HG03097 (cell line): Measurements from ENCODE around the gene PRDM13.

Experiments used
- ATAC-seq: cut with Tn5 transposase; IDR thresholded peaks from one replicate; pipeline ENCODE4 v1.9.1; 2021; ENCODE audit not compliant: unreplicated experiment, low FRiP score

The PRDM13 gene

DNA sequence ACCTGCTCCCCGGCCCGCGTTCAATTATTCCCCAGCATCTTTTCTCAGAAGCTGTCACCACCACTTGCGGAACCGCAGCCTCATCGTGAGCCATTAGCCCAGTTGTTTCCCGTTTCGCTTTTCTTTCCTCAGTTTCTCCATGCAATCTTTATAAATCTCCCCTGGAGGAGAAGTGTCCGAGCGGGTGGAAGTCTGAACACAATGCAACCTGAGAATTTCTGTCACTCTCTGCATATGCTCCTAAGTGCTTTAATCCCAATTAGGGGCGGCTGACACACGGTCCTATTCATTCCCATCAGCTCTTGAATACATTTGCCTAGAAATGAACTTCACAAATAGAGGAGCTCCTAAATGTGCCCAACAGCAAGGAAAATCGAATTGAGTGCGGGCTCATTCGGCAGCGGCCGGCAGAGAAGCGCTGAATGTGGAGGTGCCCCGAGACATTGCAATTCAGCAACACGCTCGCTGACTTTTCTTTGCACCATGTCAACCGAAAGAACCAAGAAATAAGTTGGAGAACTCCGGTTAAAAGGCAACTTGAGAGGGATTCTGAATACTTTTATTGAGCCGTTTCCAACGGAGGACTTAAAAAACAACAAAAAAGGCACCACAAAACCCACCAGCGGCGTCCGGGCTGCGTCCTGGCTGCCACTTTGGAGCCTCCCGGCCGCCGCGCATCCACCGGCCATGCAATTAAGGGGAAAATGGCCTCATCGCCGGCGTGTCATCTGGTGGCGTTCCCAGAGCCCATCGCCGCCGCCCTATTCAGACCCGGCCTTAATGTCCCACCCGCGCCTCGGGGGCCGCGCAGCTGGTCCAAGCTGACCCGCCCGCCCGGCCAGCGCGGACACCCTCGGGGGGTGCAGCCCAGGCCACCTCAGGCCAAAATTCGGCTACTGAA, 3.9 kb upstream of the PRDM13 start:
- ATAC-seq: no peak

DNA sequence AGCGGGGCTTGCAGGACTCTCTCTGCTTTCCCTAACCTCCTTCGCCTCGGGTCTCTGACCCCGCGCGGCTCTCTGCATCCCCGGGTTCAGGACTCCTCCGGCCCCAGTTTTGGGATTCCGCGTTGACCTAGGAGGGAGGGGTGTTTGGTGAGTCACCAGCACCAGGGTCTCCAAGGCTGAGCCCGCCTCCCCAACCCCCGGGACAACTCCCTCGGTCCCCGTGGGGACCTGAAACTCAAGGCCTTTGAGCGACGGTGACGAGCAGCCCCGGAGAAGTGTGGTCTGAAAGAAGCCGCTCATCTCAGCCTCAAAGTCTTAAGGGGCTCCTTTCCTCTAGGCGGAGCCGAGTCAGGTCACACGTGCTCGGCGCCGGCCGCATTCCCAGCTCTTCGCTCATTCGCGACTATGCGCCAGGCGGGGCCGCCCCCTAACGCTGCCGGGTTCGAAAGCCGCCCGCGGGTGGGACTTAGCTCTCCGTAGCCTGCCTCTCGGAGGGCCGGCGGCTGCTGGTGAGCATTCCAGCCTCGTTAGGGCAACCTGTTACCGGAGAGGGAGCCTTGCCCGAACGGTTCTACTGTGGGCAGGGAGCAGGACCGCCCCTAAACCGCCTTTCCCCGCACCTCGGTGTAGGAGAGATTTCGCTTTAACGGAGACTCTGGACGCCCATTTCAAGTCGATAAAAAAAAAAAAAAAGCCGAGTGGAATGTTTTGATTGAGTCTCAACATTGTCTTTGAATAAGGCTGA, 3.0 kb upstream of the PRDM13 start:
- ATAC-seq: peak; percentile 36

DNA sequence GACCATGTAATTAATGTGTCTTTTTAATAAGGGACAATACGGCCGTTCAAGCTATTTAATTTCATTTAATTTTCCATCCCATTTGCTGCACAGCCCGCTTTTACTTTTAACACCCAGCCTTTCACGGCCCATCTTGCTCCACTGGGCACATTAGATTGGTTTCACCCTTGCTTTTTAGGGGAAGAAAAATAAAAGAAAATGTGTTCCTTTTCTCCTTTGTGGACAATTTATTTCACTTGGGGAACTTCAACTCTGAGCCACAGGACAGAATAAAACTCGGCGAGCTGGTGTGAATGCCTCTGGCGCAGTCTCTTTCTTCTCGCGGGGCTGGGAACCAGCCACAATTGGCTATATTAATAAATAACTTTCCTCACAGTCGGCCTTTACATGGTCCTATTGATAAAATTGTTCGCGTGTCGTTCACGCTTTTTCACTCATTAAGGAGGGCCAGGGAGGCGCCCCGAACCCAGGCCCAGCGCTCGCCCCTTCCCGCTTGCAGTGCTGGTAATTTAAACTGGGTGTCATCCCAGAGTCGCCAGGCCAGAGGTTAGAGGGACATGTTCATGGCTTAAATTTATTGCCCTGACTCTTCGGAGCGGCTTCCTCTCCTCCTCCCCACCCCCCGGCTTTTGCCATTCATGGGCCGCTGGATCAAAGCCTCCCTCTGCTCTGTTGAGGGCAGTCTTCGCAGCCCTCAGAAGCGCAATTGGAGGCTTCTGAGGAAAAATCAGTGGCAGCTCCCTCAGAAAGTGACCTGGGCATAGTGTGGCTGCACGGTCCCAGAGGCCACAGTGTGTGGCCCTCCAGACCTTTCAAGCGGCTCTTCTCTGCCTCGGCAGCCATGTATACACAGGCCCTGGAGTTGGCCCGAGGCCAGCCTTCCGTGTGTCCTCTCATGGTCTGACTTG, 2.2 kb upstream of the PRDM13 start:
- no peak for ATAC-seq

DNA sequence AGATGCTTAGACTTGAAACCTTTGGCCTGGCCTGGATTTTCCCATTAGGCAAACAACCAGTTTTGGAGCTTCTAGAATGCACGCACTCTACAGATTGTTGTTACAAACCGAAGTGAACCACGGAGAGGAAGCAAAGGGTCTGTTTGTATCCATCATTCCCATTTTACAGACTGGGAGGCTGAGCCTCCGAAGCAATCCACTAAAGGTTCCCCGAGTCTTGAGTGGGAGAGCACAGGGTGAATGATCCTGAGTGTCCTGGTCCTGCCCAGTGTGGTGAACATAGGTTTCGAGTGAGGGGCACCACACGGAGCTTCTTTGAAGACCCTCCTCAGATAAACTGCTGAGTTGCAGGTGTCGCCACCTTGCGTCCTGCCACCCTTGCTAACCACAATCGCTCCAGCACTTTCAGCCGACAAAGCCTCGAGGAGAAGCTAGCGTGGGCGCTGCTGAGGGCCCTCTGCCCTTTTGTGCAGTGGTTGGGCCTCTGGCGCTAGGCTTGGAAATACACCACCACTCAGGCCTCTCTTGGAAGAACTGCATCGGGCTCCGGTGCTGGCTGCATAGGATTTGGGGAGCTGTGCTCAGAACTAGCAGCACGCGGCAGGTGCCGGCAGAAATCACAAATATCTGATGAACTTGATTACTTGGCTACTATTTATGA, 1.4 kb upstream of the PRDM13 start:
- no peak for ATAC-seq

DNA sequence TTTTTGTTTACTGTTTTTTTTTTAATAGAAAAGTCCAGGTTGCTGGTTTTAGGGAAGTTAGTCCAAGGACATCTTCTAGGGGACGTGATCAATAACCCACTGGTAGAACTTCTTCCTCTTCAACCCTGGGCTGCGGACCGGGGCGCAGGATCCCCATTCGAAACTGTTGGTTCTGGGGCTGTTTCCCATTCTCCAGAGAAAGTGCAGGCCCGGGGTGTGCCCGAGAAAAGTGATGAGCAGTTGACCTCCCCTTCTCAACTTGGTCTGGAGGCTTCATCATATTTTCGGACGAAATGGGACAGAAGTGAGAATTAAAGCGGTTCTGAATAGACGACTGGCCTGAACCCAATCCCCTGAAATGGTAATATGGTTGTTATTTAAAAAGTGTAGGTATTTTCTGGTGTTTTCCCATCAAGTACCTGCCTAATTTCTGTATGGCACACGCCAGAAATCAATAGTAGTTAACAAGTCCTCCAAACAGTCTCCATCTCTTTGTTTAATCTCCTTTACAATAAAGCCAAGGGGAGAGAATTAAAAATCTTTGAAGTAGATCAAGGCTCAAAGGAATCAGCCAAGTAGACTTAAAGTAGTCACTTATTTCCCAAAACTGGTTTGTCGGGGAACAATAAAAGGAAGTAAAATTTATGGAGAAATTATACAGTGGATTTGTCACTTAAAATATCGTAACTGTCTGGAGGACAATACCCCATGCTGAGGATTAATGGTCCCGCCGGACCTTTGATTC, 550 bp upstream of the PRDM13 start:
- ATAC-seq: no peak

DNA sequence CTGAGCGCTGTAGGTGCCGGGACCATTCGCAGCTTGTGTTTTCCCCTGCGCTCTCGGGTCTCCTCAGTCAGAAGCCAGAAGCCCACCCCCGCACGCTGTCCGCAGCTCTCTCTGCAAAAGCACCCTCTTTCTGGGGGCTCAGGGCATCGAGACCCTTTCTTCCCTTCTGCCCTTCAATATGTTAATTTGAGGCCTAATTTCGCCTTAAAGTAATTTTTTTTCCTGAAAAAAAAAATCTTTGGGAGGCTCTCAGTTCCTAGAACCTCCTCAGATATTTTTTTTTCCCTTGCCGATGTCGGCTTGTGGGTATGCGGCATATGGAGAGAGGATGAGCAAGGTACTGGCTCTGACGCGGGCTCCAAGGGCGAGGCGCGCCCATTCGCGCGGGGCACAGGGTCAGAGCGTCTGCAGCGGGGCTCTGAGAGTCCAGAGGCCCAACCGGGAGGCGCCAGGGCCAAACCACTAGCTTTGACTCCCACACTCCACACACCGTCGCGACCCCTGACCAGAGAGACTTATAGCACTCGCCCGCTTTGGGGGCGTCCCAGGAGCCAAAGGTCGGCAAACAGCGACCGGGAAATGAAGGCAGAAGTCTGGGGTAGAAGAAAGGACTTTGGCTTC, 893 bp downstream of the PRDM13 start:
- no peak for ATAC-seq

DNA sequence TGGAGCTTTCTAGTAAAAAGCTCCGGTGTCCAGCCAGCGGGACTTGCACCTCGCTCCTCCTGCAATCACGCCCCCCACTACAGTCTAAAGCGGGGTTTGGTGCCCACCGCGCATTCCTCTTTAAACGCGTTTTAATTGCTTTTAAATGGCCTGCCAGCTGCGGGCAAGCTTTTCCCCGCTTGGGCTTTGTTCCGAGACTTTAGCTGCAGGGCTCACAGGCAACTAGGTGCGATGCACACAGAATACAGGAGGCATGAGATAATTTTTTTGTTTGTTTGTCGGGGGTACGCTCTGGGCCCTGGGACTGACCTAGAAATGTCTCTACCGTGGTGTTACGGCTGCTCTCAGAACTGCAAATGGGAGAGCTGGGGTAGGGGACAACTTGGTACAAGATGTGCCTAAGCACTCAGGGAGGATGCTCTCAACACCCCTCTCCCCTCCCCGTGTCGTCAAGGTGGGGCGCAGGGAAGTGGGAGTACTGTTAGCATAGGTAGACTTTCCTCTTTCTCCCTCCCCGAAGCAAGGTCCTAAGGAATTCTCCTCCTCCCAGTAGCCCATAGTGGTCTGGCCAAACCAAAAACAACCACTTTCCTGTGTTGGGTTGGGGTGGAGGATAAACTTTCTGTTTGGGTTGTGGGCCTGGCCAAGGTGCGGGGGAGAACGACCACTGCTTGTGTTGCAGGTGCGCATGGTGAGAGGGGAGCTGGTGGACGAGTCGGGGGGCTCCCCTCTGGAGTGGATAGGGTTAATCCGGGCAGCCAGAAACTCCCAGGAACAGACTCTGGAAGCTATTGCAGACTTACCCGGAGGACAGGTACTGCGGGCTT, 1.6 kb downstream of the PRDM13 start:
- no peak for ATAC-seq

DNA sequence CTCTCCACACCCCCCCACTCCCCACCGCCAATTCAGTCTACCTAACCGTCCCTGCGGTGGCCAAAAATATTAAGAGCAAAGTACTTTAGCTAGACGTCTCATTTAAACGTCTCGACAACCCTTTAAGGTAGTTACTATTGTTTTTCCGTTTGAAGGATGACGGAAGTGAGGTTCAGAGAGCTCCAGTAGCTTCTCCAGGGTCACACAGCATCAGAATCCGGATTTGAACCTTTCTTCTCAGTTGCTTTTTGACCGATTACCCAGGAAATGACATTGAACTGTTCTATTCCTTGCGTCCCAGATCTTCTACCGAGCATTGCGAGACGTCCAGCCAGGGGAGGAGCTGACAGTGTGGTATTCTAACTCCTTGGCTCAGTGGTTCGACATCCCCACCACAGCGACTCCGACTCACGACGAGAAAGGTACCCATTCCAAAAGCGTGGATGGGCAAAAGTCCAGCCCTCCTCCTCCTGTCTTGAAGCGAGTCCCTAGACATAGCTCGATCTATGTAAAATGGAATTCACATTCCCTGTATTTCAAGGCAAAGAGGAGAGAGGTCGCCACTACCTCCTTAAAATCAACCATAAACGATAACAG, 2.4 kb downstream of the PRDM13 start:
- ATAC-seq: no peak

DNA sequence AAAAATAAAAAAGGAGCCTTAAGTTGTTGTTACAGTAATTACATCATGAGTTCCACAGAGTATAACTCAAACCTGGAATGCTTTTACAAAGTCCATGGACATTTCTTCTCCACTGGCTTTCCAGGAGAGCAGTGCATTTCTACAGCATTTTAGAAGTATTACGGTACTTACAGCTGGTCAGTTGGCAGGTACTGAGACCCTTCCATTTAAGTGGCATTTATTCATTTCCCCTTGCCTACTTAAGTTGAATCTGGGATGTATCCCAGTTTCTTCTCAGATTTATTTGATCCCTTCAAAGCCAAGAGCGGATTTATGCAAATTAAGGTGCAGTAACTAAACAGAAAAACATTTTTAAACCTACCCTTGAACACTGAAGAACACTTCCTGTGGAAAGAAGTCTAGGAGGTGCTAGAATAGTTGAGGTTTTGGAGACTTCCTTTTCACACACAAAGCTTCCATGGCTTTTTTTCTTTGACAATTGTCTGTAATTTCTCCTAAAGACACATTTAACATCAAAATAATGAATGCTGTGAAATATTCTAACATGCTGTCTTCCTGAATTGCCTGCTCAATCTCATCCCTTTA, 3.4 kb downstream of the PRDM13 start:
- no peak for ATAC-seq

DNA sequence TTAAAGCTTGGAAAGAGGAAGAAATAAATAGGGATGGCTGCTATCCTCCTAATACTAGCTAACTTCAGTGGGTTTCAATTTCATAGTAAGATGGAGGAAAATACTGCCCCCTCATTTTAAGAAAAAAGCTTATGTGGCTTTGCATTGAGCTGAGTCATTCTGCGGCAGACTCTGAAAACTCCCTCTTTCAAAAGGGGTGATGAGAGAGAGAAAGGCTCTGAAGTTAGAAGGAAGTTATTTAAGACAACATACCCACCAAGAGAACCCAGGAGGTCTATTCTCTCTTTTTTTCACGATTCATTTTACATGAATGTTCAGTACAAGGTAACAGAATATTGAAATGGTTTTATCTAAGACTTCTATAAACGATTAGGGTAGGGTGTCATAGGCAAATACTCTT, 4.5 kb downstream of the PRDM13 start:
- peak; percentile 45 for ATAC-seq

DNA sequence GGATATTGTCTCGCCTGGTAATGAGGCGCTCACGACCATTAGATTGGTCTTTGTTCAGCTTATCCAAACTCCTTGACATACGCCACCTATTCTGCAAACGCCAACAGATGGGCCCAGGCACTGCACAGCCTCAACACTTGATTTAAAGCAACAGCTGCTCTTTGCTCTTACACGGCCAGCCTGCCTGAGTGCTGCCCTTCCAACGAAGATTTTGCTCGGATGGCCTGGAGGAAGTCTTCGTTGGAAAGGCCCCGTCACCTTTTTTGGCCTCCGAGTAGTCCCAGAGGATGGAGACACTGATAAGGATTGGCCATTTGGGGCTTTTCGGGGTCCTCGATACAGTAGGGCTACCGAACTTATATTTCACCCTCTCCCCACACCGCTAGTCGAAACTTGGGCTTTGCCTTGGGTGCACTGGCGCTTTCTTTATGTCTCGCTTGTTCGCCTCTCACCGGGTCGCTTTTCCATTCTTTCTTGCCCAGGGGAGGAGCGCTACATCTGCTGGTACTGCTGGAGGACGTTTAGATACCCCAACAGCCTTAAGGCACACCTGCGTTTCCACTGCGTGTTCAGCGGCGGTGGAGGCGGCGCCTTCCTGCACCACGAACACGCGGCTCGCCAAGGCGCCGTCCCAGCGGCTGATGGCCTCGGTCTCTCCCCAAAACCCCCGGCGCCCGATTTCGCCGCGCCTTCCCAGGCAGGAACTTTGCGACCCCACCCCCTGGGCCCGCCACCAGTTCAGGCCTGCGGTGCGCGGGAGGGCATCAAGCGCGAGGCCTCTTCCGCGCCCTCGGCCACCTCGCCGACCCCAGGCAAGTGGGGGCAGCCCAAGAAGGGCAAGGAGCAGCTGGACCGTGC, 6.1 kb downstream of the PRDM13 start:
- ATAC-seq: no peak

DNA sequence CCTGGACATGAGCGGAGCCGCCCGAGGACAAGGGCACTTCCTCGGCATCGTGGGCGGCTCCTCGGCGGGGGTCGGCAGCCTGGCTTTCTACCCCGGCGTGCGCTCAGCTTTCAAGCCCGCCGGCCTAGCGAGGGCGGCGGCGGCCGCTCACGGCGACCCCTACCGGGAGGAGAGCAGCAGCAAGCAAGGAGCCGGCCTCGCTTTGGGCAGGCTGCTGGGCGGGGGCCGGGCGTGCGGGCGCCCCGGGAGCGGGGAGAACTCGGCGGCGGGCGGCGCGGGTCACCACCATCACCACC, 6.7 kb downstream of the PRDM13 start:
- ATAC-seq: peak; percentile 61

DNA sequence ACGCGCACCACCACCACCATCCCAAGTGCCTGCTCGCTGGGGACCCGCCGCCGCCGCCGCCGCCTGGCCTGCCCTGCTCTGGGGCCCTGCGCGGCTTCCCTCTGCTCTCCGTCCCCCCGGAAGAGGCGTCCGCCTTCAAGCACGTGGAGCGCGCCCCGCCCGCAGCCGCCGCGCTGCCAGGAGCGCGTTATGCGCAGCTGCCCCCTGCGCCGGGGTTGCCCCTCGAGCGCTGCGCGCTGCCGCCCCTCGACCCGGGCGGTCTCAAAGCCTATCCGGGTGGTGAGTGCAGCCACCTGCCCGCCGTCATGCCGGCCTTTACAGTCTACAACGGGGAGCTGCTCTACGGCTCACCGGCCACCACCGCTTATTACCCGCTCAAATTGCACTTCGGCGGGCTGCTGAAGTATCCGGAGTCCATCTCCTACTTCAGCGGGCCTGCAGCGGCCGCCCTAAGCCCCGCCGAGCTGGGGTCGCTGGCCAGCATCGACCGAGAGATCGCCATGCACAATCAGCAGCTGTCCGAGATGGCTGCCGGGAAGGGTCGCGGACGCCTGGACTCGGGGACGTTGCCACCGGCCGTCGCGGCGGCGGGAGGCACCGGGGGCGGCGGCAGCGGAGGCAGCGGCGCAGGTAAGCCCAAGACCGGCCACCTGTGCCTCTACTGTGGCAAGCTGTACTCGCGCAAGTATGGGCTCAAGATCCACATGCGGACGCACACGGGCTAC, 7.2 kb downstream of the PRDM13 start:
- peak; percentile 63 for ATAC-seq

DNA sequence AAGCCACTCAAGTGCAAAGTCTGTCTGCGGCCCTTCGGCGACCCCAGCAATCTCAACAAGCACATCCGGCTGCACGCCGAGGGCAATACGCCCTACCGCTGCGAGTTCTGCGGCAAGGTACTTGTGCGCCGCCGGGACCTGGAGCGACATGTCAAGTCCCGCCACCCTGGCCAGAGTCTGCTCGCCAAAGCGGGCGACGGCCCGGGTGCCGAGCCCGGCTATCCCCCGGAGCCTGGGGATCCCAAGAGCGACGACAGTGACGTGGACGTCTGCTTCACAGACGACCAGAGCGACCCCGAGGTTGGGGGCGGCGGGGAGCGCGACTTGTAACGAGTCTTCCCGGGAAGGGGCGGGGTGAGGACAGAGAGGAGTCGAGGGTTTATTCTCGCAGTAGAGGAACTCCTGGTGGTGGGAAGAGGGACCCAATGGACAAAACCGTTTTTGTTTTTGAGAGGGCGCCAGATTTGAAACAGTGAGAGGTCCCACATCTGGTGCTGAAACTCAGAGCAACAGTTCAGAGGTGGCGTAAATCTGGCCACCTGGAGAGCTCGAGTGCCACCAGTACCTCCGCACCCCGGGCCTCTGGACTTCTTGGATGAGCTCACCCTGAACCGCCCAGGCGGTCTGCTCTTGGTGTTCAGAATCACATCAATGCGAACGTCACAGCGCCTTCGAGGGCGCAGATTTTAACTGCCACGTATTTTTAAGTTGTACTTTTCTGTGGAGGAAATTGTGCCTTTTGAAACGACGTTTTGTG, 8.0 kb downstream of the PRDM13 start:
- no peak for ATAC-seq

DNA sequence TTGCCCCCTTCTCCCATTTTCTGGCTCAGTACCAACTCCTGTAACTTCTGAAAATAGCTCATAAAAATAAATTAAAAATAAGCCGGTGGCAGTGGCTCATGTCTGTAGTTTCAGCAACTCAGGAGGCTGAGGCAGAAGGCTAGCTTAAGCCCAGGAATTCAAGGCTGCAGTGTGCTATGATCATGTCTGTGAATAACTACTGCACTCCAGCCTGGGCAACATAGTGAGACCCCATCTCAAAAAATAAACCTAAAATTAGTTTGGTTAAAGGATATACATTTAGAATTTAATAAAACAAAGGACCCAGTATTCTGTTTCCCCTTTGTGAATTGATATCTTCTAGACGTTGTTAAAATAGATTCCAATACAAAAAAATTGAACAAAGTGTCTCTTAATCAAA, 10.5 kb downstream of the PRDM13 start:
- no peak for ATAC-seq
